ENCODE results near the gene ICAM2.

DNA sequence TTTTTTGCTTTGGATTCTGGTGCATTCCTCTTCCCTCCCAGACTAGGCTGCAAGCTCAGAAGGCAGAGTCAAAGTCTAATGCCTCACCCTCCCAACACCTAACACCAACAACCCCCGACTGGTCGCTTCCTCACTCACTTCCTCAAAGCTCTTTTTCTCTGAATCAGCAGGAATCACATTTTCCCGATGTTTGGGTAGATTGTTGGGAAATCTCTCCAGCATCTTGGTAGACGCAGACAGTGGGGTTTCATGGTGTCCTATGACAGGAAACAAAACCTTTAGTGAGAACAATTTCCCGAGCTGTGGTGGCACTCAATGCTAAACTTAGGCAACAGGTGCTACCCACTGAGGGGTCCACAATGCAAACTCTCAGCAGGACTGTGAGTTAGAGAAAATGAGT is 39.9 kb upstream of the ICAM2 start:
- TF ChIP-seq, protein P1, sequence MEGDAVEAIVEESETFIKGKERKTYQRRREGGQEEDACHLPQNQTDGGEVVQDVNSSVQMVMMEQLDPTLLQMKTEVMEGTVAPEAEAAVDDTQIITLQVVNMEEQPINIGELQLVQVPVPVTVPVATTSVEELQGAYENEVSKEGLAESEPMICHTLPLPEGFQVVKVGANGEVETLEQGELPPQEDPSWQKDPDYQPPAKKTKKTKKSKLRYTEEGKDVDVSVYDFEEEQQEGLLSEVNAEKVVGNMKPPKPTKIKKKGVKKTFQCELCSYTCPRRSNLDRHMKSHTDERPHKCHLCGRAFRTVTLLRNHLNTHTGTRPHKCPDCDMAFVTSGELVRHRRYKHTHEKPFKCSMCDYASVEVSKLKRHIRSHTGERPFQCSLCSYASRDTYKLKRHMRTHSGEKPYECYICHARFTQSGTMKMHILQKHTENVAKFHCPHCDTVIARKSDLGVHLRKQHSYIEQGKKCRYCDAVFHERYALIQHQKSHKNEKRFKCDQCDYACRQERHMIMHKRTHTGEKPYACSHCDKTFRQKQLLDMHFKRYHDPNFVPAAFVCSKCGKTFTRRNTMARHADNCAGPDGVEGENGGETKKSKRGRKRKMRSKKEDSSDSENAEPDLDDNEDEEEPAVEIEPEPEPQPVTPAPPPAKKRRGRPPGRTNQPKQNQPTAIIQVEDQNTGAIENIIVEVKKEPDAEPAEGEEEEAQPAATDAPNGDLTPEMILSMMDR (IDR thresholded peaks at IDR 0.05): no peak
- TF ChIP-seq POLR2A (IDR thresholded peaks at IDR 0.05): peak in 1 of 4 donors; percentile 7
